Neural progenitor cell (in vitro differentiated cells): ENCODE measurements around the gene SNX25. TPM values are rescaled to one million over a fixed set of nuclear protein-coding genes. Genes with fewer than 3 reads are reported as not detected.

Source experiments
- DNase-seq: peaks from one replicate; pipeline ENCODE4 v3.0.0-alpha.2; 2016; ENCODE audit warnings: low spot score
- H2AFZ ChIP-seq: fragments of 200-600 bp; sonication (generic); replicated peaks from 2 replicates; pipeline ENCODE4 v1.6.1; 2016; ENCODE audit warnings: antibody characterized with exemption
- H3F3A ChIP-seq: fragments of 200-600 bp; sonication (generic); 2 replicates; pipeline ENCODE4 v1.6.1; 2016; ENCODE audit warnings: antibody characterized with exemption, low read depth
- H3K27ac ChIP-seq: fragments of 200-600 bp; sonication (generic); 2 replicates; pipeline ENCODE4 v1.5.1; 2016; ENCODE audit warnings: mild to moderate bottlenecking
- H3K27me3 ChIP-seq: fragments of 200-600 bp; sonication (generic); 2 replicates; pipeline ENCODE4 v1.6.1; 2016; ENCODE audit warnings: mild to moderate bottlenecking, moderate library complexity
- H3K36me3 ChIP-seq: fragments of 200-600 bp; sonication (generic); 2 replicates; pipeline ENCODE4 v1.5.1; 2016
- H3K4me1 ChIP-seq: fragments of 200-600 bp; sonication (generic); 2 replicates; pipeline ENCODE4 v1.6.1; 2016; ENCODE audit warnings: mixed run types
- H3K4me2 ChIP-seq: fragments of 200-600 bp; sonication (generic); 2 replicates; pipeline ENCODE4 v1.6.1; 2016
- H3K4me3 ChIP-seq: fragments of 200-600 bp; sonication (generic); 2 replicates; pipeline ENCODE4 v1.5.1; 2016
- H3K79me2 ChIP-seq: fragments of 200-600 bp; sonication (generic); 2 replicates; pipeline ENCODE4 v1.6.1; 2016; ENCODE audit warnings: low read depth
- H3K9ac ChIP-seq: fragments of 200-600 bp; sonication (generic); 2 replicates; pipeline ENCODE4 v1.6.1; 2016
- H3K9me3 ChIP-seq: fragments of 200-600 bp; sonication (generic); 2 replicates; pipeline ENCODE4 v1.5.1; 2016; ENCODE audit warnings: low read depth
- H4K20me1 ChIP-seq: fragments of 200-600 bp; sonication (generic); 2 replicates; pipeline ENCODE4 v1.6.1; 2016; ENCODE audit warnings: low read depth
- H3K27ac Mint-ChIP-seq: 3 replicates; pipeline ENCODE4 v1.8.0; 2021; ENCODE audit warnings: mixed read lengths
- H3K27me3 Mint-ChIP-seq: 2 replicates; pipeline ENCODE4 v1.8.0; 2022; ENCODE audit warnings: low read depth, mild to moderate bottlenecking, inconsistent platforms, moderate library complexity, mixed read lengths; ENCODE audit not compliant: insufficient read depth
- H3K36me3 Mint-ChIP-seq: 3 replicates; pipeline ENCODE4 v1.8.0; 2021; ENCODE audit warnings: mixed read lengths
- H3K4me1 Mint-ChIP-seq: 3 replicates; pipeline ENCODE4 v1.8.0; 2021; ENCODE audit warnings: mixed read lengths
- H3K4me3 Mint-ChIP-seq: 3 replicates; pipeline ENCODE4 v1.8.0; 2021; ENCODE audit warnings: mild to moderate bottlenecking, moderate library complexity, mixed read lengths
- H3K9me3 Mint-ChIP-seq: 3 replicates; pipeline ENCODE4 v1.8.0; 2020; ENCODE audit warnings: mixed read lengths
- EZH2 ChIP-seq: fragments of 200-600 bp; sonication (generic); IDR thresholded peaks from 2 replicates; pipeline ENCODE4 v1.6.1; 2017; ENCODE audit warnings: antibody characterized with exemption, mild to moderate bottlenecking, moderate library complexity
- EZH2phosphoT487 ChIP-seq: fragments of 200-600 bp; sonication (generic); IDR thresholded peaks from 2 replicates; pipeline ENCODE4 v1.6.1; 2017; ENCODE audit warnings: antibody characterized with exemption
- total RNA-seq: library from RNA; depleted of rRNA; stranded (reverse); fragments of >200 nt; gene quantifications from 2 replicates; pipeline ENCODE4 v1.2.3, GENCODE V29; 2015; ENCODE audit warnings: low replicate concordance
- TF ChIP-seq, protein P1 (sequence below): fragments of 200-600 bp; sonication (generic); IDR thresholded peaks from 2 replicates; pipeline ENCODE4 v1.5.1; 2017; ENCODE audit warnings: antibody characterized with exemption, mild to moderate bottlenecking

SNX25 gene
- total RNA-seq, 1 donor from 2014 or later: 50.8 TPM

DNA sequence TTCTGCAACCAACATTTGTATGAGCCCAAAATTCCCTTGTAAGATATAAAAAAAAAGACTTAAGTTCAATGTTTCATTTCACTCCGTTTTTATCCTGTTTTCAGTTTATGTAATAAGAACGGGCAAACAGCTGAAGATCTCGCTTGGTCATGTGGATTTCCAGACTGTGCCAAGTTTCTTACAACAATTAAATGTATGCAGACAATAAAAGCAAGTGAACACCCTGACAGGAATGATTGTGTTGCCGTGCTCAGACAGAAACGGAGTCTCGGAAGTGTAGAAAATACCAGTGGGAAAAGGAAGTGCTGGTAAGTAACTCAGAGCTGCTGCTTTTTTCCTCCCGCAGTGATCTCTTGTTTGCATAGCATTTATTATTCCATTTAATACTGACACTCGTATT lies 190.1 kb downstream of the SNX25 start:
- no peak for DNase-seq
- H3K9ac ChIP-seq: no peak overlapping the region
- Mint-ChIP-seq H3K4me1 (peaks cover 20% of the 10 kb centered on the region), H3K27ac (no peak overlapping the region), H3K27me3 (peaks cover 5% of the 10 kb centered on the region), H3K4me3 (no peak overlapping the region), H3K36me3 (peaks cover 12% of the 10 kb centered on the region), H3K9me3 (no peaks in the 10 kb centered on the region)
- no peak overlapping the region for H3K4me3 ChIP-seq
- no peaks in the 10 kb centered on the region for H4K20me1 ChIP-seq
- TF ChIP-seq EZH2phosphoT487: no peak
- TF ChIP-seq EZH2: no peak
- TF ChIP-seq, protein P1, sequence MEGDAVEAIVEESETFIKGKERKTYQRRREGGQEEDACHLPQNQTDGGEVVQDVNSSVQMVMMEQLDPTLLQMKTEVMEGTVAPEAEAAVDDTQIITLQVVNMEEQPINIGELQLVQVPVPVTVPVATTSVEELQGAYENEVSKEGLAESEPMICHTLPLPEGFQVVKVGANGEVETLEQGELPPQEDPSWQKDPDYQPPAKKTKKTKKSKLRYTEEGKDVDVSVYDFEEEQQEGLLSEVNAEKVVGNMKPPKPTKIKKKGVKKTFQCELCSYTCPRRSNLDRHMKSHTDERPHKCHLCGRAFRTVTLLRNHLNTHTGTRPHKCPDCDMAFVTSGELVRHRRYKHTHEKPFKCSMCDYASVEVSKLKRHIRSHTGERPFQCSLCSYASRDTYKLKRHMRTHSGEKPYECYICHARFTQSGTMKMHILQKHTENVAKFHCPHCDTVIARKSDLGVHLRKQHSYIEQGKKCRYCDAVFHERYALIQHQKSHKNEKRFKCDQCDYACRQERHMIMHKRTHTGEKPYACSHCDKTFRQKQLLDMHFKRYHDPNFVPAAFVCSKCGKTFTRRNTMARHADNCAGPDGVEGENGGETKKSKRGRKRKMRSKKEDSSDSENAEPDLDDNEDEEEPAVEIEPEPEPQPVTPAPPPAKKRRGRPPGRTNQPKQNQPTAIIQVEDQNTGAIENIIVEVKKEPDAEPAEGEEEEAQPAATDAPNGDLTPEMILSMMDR: no peak
- H2AFZ ChIP-seq: no peak overlapping the region
- no peaks in the 10 kb centered on the region for H3K79me2 ChIP-seq
- peaks cover 12% of the 10 kb centered on the region for H3K4me1 ChIP-seq
- H3K27ac ChIP-seq: no peak overlapping the region
- H3K36me3 ChIP-seq: peaks cover 9% of the 10 kb centered on the region
- no peak overlapping the region for H3K4me2 ChIP-seq
- no peaks in the 10 kb centered on the region for H3K9me3 ChIP-seq
- H3F3A ChIP-seq: peaks cover 37% of the 10 kb centered on the region
- H3K27me3 ChIP-seq: peaks cover 12% of the 10 kb centered on the region

DNA sequence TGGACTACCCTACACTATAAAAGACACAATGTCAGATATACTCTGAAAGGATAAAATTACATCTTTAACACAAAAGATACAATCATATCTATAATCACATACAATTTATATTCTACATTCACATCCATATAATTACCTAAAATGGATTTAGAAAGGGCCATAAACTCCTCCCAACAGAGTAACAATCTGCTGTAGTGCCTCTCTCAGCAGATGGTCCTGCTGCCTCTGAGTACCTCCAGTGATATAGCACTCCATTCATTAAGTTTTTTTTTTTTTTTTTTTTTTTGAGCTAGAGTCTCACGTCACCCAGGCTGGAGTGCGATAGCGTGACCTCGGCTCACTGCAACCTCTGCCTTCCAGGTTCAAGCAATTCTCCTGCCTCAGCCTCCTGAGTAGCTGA lies 194.6 kb downstream of the SNX25 start:
- Histone ChIP-seq H3K27ac (no peak overlapping the region), H2AFZ (no peak overlapping the region), H3K79me2 (no peaks in the 10 kb centered on the region), H3K4me3 (no peak overlapping the region), H3K9ac (no peak overlapping the region), H3F3A (no peaks in the 10 kb centered on the region), H4K20me1 (no peaks in the 10 kb centered on the region), H3K36me3 (peaks cover 9% of the 10 kb centered on the region), H3K27me3 (no peaks in the 10 kb centered on the region), H3K4me2 (no peak overlapping the region), H3K9me3 (no peaks in the 10 kb centered on the region), H3K4me1 (no peaks in the 10 kb centered on the region)
- no peak for TF ChIP-seq EZH2
- TF ChIP-seq, protein P1: no peak
- TF ChIP-seq EZH2phosphoT487: no peak
- Mint-ChIP-seq H3K4me3 (no peak overlapping the region), H3K27ac (no peak overlapping the region), H3K9me3 (no peaks in the 10 kb centered on the region), H3K4me1 (peaks cover 3% of the 10 kb centered on the region), H3K36me3 (peaks cover 19% of the 10 kb centered on the region), H3K27me3 (no peaks in the 10 kb centered on the region)
- no peak for DNase-seq

DNA sequence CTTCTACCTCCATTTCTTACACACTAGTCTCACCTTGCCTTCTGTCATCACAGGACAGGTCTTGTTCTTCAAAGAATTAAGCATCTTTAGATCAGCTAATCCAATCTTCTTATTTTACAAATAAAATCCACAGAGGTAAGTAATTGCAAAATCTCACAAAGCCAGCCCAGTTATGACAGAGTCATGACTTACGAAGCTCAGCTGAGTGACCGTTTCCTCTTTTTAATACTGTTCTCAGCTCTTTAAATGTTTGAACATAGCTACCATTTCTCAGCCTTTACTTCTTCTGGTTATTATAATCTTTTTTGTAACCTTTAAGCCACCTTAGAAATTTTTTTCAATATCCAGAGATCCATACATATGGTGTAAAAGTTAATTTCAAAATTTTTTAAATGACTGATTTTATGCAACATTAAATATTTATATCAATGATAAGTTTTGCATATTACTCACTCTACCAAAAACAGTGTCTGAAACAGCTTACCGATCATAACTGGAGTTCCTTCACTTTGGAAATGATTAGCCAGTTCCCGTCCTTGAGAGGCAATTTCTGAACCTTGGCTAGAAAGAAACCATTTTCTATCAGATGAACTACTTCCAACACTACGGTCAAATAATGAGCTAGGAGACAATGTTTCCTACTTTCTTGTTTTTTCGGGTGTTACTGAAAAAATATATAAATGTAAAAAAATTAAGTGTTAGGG lies 196.1 kb downstream of the SNX25 start:
- Mint-ChIP-seq H3K27me3 (no peaks in the 10 kb centered on the region), H3K4me3 (no peak overlapping the region), H3K9me3 (no peaks in the 10 kb centered on the region), H3K4me1 (peaks cover 3% of the 10 kb centered on the region), H3K27ac (no peak overlapping the region), H3K36me3 (peaks cover 22% of the 10 kb centered on the region)
- Histone ChIP-seq H3K27ac (no peak overlapping the region), H3K4me1 (no peaks in the 10 kb centered on the region), H3K4me2 (no peak overlapping the region), H4K20me1 (no peaks in the 10 kb centered on the region), H3K9ac (no peak overlapping the region), H3F3A (no peaks in the 10 kb centered on the region), H3K79me2 (no peaks in the 10 kb centered on the region), H3K4me3 (no peak overlapping the region), H3K36me3 (peaks cover 6% of the 10 kb centered on the region), H3K27me3 (no peaks in the 10 kb centered on the region), H3K9me3 (no peaks in the 10 kb centered on the region), H2AFZ (no peak overlapping the region)
- TF ChIP-seq EZH2phosphoT487 (no peak), EZH2 (no peak)
- TF ChIP-seq, protein P1: no peak
- DNase-seq: no peak
